Nephron progenitor cell (in vitro differentiated cells): ENCODE data around the gene PDGFB.

Experiments
- DNase-seq: peaks from one replicate; pipeline ENCODE4 v3.0.0; 2021
- H3K27ac Mint-ChIP-seq: 2 replicates; pipeline ENCODE4 v1.8.0; 2021; ENCODE audit warnings: mild to moderate bottlenecking, moderate library complexity, mixed read lengths
- H3K27me3 Mint-ChIP-seq: 2 replicates; pipeline ENCODE4 v1.8.0; 2021; ENCODE audit warnings: mild to moderate bottlenecking, low read depth, mixed read lengths; ENCODE audit not compliant: poor library complexity
- H3K36me3 Mint-ChIP-seq: 2 replicates; pipeline ENCODE4 v1.8.0; 2021; ENCODE audit warnings: low read depth, mixed read lengths
- H3K4me1 Mint-ChIP-seq: 2 replicates; pipeline ENCODE4 v1.8.0; 2021; ENCODE audit warnings: mixed read lengths
- H3K4me3 Mint-ChIP-seq: 2 replicates; pipeline ENCODE4 v1.8.0; 2021; ENCODE audit warnings: mild to moderate bottlenecking, moderate library complexity, mixed read lengths
- H3K9me3 Mint-ChIP-seq: 2 replicates; pipeline ENCODE4 v1.8.0; 2021; ENCODE audit warnings: mild to moderate bottlenecking, moderate library complexity, mixed read lengths
- CTCF ChIP-seq: fragments of 200-600 bp; sonication (generic); IDR thresholded peaks from 2 replicates; pipeline ENCODE4 v1.5.0; 2021; ENCODE audit warnings: antibody characterized with exemption

Gene PDGFB

GRCh38 chr22:39255449-39256185 is 10.8 kb upstream of the PDGFB start:
- H3K9me3 Mint-ChIP-seq, result peaks cover under 1% of the 10 kb centered on the region
- H3K4me1 Mint-ChIP-seq, result peaks cover 23% of the 10 kb centered on the region
- no peaks in the 10 kb centered on the region for H3K36me3 Mint-ChIP-seq
- no peak for DNase-seq
- H3K27ac Mint-ChIP-seq, result no peak overlapping the region
- H3K27me3 Mint-ChIP-seq, result peaks cover 22% of the 10 kb centered on the region
- no peak for TF ChIP-seq CTCF
- no peak overlapping the region for H3K4me3 Mint-ChIP-seq

- Mint-ChIP-seq H3K27me3 (peaks cover 27% of the 10 kb centered on the region), H3K36me3 (no peaks in the 10 kb centered on the region), H3K4me1 (peaks cover 23% of the 10 kb centered on the region), H3K27ac (no peak overlapping the region), H3K9me3 (no peaks in the 10 kb centered on the region), H3K4me3 (no peak overlapping the region)
- DNase-seq, result no peak
- TF ChIP-seq CTCF, result no peak
Measured at GRCh38 chr22:39254789-39255298, 10.1 kb upstream of the PDGFB start.

- no peak overlapping the region for H3K27ac Mint-ChIP-seq
- H3K4me1 Mint-ChIP-seq, result peaks cover 23% of the 10 kb centered on the region
- DNase-seq, result no peak
- no peaks in the 10 kb centered on the region for H3K9me3 Mint-ChIP-seq
- H3K36me3 Mint-ChIP-seq, result no peaks in the 10 kb centered on the region
- peaks cover 30% of the 10 kb centered on the region for H3K27me3 Mint-ChIP-seq
- no peak overlapping the region for H3K4me3 Mint-ChIP-seq
- no peak for TF ChIP-seq CTCF
Measured at GRCh38 chr22:39254122-39254521, 9.3 kb upstream of the PDGFB start.

GRCh38 chr22:39253435-39254070 is 8.8 kb upstream of the PDGFB start:
- Mint-ChIP-seq H3K27me3 (peaks cover 35% of the 10 kb centered on the region), H3K9me3 (no peaks in the 10 kb centered on the region), H3K4me1 (peaks cover 23% of the 10 kb centered on the region), H3K36me3 (no peaks in the 10 kb centered on the region), H3K4me3 (no peak overlapping the region), H3K27ac (no peak overlapping the region)
- TF ChIP-seq CTCF, result no peak
- no peak for DNase-seq

GRCh38 chr22:39252461-39253434 is 8.0 kb upstream of the PDGFB start:
- H3K9me3 Mint-ChIP-seq, result no peaks in the 10 kb centered on the region
- no peaks in the 10 kb centered on the region for H3K36me3 Mint-ChIP-seq
- no peak overlapping the region for H3K27ac Mint-ChIP-seq
- peaks cover 35% of the 10 kb centered on the region for H3K27me3 Mint-ChIP-seq
- no peak for TF ChIP-seq CTCF
- peaks cover 23% of the 10 kb centered on the region for H3K4me1 Mint-ChIP-seq
- DNase-seq, result no peak
- no peak overlapping the region for H3K4me3 Mint-ChIP-seq
